Activated CD8-positive, alpha-beta memory T cell treated with anti-CD3 and anti-CD28 coated beads, Interleukin-2, amount 50 U/mL, for 1 hour (primary cell): ENCODE measurements around the gene TMEM154.

Source experiments
- DNase-seq: peaks from one replicate; pipeline ENCODE4 v3.0.0-alpha.2; 2020; ENCODE audit errors: extremely low read depth

TMEM154 gene

GRCh38 chr4:152629908-152630307 is 49.9 kb downstream of the TMEM154 start:
- DNase-seq, result no peak

- DNase-seq, result no peak
Observed at GRCh38 chr4:152628128-152628527, 51.7 kb downstream of the TMEM154 start.

GRCh38 chr4:152626790-152627189 is 53.0 kb downstream of the TMEM154 start:
- DNase-seq, result no peak

GRCh38 chr4:152620915-152621314 is 58.9 kb downstream of the TMEM154 start:
- DNase-seq, result no peak

GRCh38 chr4:152620218-152620617 is 59.6 kb downstream of the TMEM154 start:
- no peak for DNase-seq

- no peak for DNase-seq
Observed at GRCh38 chr4:152619556-152619955, 60.2 kb downstream of the TMEM154 start.

GRCh38 chr4:152618971-152619370 is 60.8 kb downstream of the TMEM154 start:
- DNase-seq, result no peak

- no peak for DNase-seq
Observed at GRCh38 chr4:152616804-152617203, 63.0 kb downstream of the TMEM154 start.

GRCh38 chr4:152613841-152614721 is 65.7 kb downstream of the TMEM154 start:
- DNase-seq, result no peak

- no peak for DNase-seq
Observed at GRCh38 chr4:152613351-152613750, 66.4 kb downstream of the TMEM154 start.

- no peak for DNase-seq
Observed at GRCh38 chr4:152610131-152610530, 69.7 kb downstream of the TMEM154 start.

- no peak for DNase-seq
Observed at GRCh38 chr4:152609481-152609880, 70.3 kb downstream of the TMEM154 start.

GRCh38 chr4:152607178-152607577 is 72.6 kb downstream of the TMEM154 start:
- DNase-seq, result no peak

GRCh38 chr4:152606753-152607152 is 73.0 kb downstream of the TMEM154 start:
- no peak for DNase-seq

- DNase-seq, result no peak
Observed at GRCh38 chr4:152605641-152606335, 74.0 kb downstream of the TMEM154 start.

GRCh38 chr4:152605031-152605430 is 74.8 kb downstream of the TMEM154 start:
- DNase-seq, result no peak

- DNase-seq, result no peak
Observed at GRCh38 chr4:152601156-152601555, 78.6 kb downstream of the TMEM154 start.

GRCh38 chr4:152599636-152600035 is 80.2 kb downstream of the TMEM154 start:
- DNase-seq, result no peak

- DNase-seq, result no peak
Observed at GRCh38 chr4:152599095-152599494, 80.7 kb downstream of the TMEM154 start.

- no peak for DNase-seq
Observed at GRCh38 chr4:152598454-152598853, 81.3 kb downstream of the TMEM154 start.

GRCh38 chr4:152594978-152595925 is 84.5 kb downstream of the TMEM154 start:
- DNase-seq, result no peak

GRCh38 chr4:152594057-152594456 is 85.7 kb downstream of the TMEM154 start:
- no peak for DNase-seq
